Ishikawa (cell line): ENCODE measurements around the gene MYMK.

Experiments
- EGR1 ChIP-seq: IDR thresholded peaks from 2 replicates; pipeline ENCODE4 v1.6.1; 2012
- EP300 ChIP-seq: IDR thresholded peaks from 2 replicates; pipeline ENCODE4 v1.6.1; 2012; ENCODE audit warnings: borderline replicate concordance
- MAX ChIP-seq: IDR thresholded peaks from 2 replicates; pipeline ENCODE4 v1.6.1; 2012
- TAF1 ChIP-seq: IDR thresholded peaks from 2 replicates; pipeline ENCODE4 v1.6.1; 2012; ENCODE audit warnings: low read depth, mild to moderate bottlenecking
- TEAD4 ChIP-seq: IDR thresholded peaks from 2 replicates; pipeline ENCODE4 v1.6.1; 2012
- ZBTB7A ChIP-seq: IDR thresholded peaks from 2 replicates; pipeline ENCODE4 v1.6.1; 2012; ENCODE audit warnings: low read depth
- TF ChIP-seq, protein P1 (sequence below): IDR thresholded peaks from 2 replicates; pipeline ENCODE4 v1.6.1; 2012; ENCODE audit warnings: low read depth, mild to moderate bottlenecking

GRCh38 chr9:133524679-133525228 lies at the start of gene MYMK:
- TF ChIP-seq ZBTB7A (no peak), TAF1 (no peak), EP300 (no peak), EGR1 (no peak), TEAD4 (no peak), MAX (no peak)
- TF ChIP-seq, protein P1, sequence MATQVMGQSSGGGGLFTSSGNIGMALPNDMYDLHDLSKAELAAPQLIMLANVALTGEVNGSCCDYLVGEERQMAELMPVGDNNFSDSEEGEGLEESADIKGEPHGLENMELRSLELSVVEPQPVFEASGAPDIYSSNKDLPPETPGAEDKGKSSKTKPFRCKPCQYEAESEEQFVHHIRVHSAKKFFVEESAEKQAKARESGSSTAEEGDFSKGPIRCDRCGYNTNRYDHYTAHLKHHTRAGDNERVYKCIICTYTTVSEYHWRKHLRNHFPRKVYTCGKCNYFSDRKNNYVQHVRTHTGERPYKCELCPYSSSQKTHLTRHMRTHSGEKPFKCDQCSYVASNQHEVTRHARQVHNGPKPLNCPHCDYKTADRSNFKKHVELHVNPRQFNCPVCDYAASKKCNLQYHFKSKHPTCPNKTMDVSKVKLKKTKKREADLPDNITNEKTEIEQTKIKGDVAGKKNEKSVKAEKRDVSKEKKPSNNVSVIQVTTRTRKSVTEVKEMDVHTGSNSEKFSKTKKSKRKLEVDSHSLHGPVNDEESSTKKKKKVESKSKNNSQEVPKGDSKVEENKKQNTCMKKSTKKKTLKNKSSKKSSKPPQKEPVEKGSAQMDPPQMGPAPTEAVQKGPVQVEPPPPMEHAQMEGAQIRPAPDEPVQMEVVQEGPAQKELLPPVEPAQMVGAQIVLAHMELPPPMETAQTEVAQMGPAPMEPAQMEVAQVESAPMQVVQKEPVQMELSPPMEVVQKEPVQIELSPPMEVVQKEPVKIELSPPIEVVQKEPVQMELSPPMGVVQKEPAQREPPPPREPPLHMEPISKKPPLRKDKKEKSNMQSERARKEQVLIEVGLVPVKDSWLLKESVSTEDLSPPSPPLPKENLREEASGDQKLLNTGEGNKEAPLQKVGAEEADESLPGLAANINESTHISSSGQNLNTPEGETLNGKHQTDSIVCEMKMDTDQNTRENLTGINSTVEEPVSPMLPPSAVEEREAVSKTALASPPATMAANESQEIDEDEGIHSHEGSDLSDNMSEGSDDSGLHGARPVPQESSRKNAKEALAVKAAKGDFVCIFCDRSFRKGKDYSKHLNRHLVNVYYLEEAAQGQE = no peak
